ENCODE data around the gene SOD2. TPM values are rescaled to one million over a fixed set of nuclear protein-coding genes. Genes with fewer than 3 reads are reported as not detected.
A peak's percentile ranks its signal among the peaks of the same experiment; 100 is the strongest.
"Not testable (repeated sequence)": the region's sequence is repeated elsewhere in the genome, so short reads cannot be mapped to it uniquely, and the experiment has no call there.

Gene SOD2
- total RNA-seq, 4 donors from 2014 or later, result 455 to 1,833 (median 1,242) TPM

GRCh38 chr6:159722655-159723054 lies 29.6 kb upstream of the SOD2 start:
- DNase-seq (ENCODE audit: low spot score) (no peak), ATAC-seq (ENCODE audit: low FRiP score) (no peak)
- TF ChIP-seq, protein P1, sequence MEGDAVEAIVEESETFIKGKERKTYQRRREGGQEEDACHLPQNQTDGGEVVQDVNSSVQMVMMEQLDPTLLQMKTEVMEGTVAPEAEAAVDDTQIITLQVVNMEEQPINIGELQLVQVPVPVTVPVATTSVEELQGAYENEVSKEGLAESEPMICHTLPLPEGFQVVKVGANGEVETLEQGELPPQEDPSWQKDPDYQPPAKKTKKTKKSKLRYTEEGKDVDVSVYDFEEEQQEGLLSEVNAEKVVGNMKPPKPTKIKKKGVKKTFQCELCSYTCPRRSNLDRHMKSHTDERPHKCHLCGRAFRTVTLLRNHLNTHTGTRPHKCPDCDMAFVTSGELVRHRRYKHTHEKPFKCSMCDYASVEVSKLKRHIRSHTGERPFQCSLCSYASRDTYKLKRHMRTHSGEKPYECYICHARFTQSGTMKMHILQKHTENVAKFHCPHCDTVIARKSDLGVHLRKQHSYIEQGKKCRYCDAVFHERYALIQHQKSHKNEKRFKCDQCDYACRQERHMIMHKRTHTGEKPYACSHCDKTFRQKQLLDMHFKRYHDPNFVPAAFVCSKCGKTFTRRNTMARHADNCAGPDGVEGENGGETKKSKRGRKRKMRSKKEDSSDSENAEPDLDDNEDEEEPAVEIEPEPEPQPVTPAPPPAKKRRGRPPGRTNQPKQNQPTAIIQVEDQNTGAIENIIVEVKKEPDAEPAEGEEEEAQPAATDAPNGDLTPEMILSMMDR (IDR thresholded peaks at IDR 0.05), result no peak

DNA sequence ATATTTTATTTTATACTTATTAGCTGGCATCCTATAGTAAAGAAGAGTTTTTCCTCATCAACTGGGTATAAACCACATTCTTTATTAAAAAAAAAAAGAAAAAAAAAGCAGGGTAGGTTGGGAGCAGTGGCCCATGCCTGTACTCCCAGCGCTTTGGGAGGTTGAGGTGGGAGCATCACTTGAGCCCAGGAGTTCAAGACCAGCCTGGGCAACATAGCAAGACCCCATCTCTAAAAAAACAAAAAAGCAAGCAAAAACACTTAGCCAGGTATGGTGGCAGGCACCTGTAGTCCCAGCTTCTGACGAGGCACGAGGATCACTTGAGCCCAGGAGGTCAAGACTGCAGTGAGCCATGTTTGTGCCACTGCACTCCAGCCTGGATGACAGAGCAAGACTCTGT lies 28.9 kb upstream of the SOD2 start:
- not testable (repeated sequence) for DNase-seq (ENCODE audit: low spot score); ATAC-seq (ENCODE audit: low FRiP score)

DNA sequence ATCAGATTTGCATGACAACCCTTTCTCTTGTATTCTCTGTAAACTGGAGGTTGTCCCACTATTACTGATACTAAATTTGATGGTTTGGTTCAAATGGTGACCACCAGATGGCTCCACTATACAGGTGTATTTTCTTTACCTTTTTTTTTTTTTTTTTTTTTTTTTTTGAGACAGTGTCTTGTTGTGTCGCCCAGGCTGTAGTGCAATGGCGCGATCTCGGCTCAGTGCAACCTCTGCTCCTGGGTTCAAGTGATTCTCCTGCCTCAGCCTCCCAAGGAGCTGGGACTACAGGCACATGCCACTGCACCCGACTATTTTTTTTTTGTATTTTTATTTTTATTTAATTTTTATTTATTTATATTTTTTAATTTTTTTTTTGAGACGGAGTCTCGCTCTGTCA lies 27.7 kb upstream of the SOD2 start:
- DNase-seq (ENCODE audit: low spot score), result no peak
- TF ChIP-seq, protein P1 (IDR thresholded peaks at IDR 0.05), result no peak
- ATAC-seq (ENCODE audit: low FRiP score), result no peak

DNA sequence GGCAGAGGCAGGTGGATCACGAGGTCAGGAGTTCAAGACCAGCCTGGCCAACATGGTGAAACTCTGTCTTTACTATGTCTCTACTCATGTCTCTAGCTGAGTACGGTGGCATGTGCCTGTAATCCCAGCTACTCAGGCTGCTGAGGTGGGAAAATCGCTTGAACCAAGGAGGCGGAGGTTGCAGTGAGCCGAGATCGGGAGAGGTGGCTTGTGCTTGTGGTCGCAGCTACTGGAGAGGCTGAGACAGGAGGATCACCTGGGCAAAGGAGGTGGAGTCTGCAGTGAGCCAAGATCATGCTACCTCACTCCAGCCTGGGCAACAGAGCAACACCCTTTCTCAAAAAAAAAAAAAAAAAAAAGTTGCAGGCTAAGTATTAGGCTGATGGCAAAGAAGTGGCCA lies 26.2 kb upstream of the SOD2 start:
- TF ChIP-seq, protein P1 (IDR thresholded peaks at IDR 0.05), result no peak
- no peak for DNase-seq (ENCODE audit: low spot score)
- no peak for ATAC-seq (ENCODE audit: low FRiP score)

DNA sequence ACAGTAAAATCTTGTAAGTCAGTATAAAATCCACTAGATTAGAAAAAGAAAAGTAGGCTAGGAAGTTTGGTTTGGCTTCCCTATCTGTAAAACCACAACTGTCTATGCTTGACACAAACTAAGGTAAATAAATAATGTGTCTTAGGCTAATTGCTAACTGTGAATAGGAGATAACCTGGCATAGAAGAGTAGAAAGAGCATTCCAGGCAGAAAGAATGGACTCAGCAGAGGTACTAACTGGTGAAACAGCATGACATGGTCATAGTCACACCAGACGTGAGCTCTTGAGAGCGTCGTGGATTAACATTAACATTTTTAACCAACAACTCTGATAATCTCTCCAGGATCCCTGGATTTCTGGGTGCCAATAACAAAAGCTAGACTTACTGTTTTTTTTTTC lies 25.6 kb upstream of the SOD2 start:
- ATAC-seq (ENCODE audit: low FRiP score) (no peak), DNase-seq (ENCODE audit: low spot score) (no peak)
- TF ChIP-seq, protein P1 (IDR thresholded peaks at IDR 0.05), result no peak

- peak; percentile 92 for ATAC-seq (ENCODE audit: low FRiP score)
- DNase-seq (ENCODE audit: low spot score), result no peak
- TF ChIP-seq, protein P1 (IDR thresholded peaks at IDR 0.05), result no peak
These were observed 23.4 kb upstream of the SOD2 start for GRCh38 chr6:159716247-159717096.

DNA sequence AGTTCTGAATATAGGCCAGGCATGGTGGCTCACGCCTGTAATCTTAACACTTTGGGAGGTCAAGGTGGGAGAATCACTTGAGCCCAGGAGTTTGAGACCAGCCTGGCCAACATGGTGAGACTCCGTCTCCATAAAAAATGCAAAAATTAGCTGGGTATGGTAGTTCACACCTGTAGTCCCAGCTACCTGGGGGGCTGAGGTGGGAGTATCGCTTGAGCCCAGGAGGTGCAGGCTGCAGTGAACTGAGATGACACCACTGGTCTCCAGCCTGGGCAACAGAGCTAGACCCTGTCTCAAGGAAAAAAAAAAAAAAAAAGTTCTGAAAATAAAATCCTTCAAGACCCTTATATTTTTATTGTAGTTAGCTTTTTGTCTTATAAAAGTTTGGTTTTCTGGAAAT lies 22.6 kb upstream of the SOD2 start:
- no peak for ATAC-seq (ENCODE audit: low FRiP score)
- TF ChIP-seq, protein P1 (IDR thresholded peaks at IDR 0.05), result no peak

More for the DNA sequence above, 22.6 kb upstream of the SOD2 start:
- DNase-seq (ENCODE audit: low spot score), result no peak
